HCT116 (cell line): Measurements from ENCODE around the gene FOXA1. TPM values are rescaled to one million over a fixed set of nuclear protein-coding genes. Genes with fewer than 3 reads are reported as not detected.
"Not testable (repeated sequence)": the region's sequence is repeated elsewhere in the genome, so short reads cannot be mapped to it uniquely, and the experiment has no call there.

ENCODE experiments used
- ATAC-seq: fragments of 200-7000 bp; cut with Tn5 transposase; 2 replicates; pipeline ENCODE4 v1.9.1; 2020; ENCODE audit warnings: mild to moderate bottlenecking, moderate library complexity
- BruUV-seq: library from RNA; stranded (reverse); fragments of 400-500 nt; replicated peaks from 2 replicates; lab custom pipeline; 2021; lab: Mats Ljungman, UMichigan
- CTCF ChIA-PET: fragments of 300-600 bp; sonication (Branson Sonifier 250); formaldehyde crosslinking; loops from one replicate; lab custom pipeline; 2021; ENCODE audit warnings: antibody characterized with exemption; lab: Charles Lee
- POLR2A ChIA-PET: fragments of 300-600, 350-600 bp; sonication (Branson Sonifier 250); formaldehyde crosslinking; loops from one replicate; lab custom pipeline; 2021; ENCODE audit warnings: antibody characterized with exemption; lab: Charles Lee
- RAD21 ChIA-PET, 2 experiments: fragments of 300-600 bp; sonication (Branson Sonifier 250); formaldehyde crosslinking; loops; one replicate each; lab custom pipeline; 2023; ENCODE audit warnings: low total read pairs in 2 of 2; ENCODE audit not compliant: uncharacterized antibody in 2 of 2, unreplicated experiment in 2 of 2, low non-redundant PET in 1 of 2; lab: Charles Lee
- DNase-seq: peaks from one replicate; pipeline ENCODE4 v3.0.0-alpha.2; 2010; ENCODE audit warnings: low read depth, low spot score
- H2AFZ ChIP-seq: fragments of 200-600 bp; shearing (Covaris generic), sonication (generic); 2 replicates; pipeline ENCODE4 v1.6.1; 2017; ENCODE audit warnings: low read depth, mixed run types, mixed read lengths, antibody characterized with exemption, low read length; ENCODE audit not compliant: poor library complexity, severe bottlenecking
- H3K27ac ChIP-seq: 2 replicates; pipeline ENCODE4 v1.5.1; 2012; ENCODE audit warnings: low read depth, low read length
- H3K27me3 ChIP-seq: fragments of 200-600 bp; sonication (generic); 2 replicates; pipeline ENCODE4 v1.6.1; 2016; ENCODE audit warnings: mixed run types, low read length, mixed read lengths; ENCODE audit not compliant: insufficient read depth
- H3K36me3 ChIP-seq, 2 experiments: fragments of 200-500 bp in 1 of 2; fragments of 200-600 bp in 1 of 2; sonication (Bioruptor generic) in 1 of 2; sonication (generic) in 1 of 2; 2 replicates each; pipeline versions ENCODE4 v1.5.1 to v1.6.1; 2014 to 2016; ENCODE audit warnings: low read length in 2 of 2, inconsistent platforms in 1 of 2, mixed read lengths in 1 of 2, mixed run types in 1 of 2; ENCODE audit not compliant: insufficient read depth in 2 of 2, control insufficient read depth in 1 of 2
- H3K4me1 ChIP-seq, 2 experiments: fragments of 200-600 bp in 1 of 2; sonication (generic) in 1 of 2; 2 replicates each; pipeline versions ENCODE4 v1.5.1 to v1.6.1; 2012 to 2017; ENCODE audit warnings: low read length in 2 of 2, inconsistent platforms in 1 of 2, mild to moderate bottlenecking in 1 of 2, mixed read lengths in 1 of 2, mixed run types in 1 of 2, moderate library complexity in 1 of 2; ENCODE audit not compliant: insufficient read depth in 2 of 2, control insufficient read depth in 1 of 2
- H3K4me2 ChIP-seq: fragments of 200-600 bp; sonication (generic); 2 replicates; pipeline ENCODE4 v1.6.1; 2017; ENCODE audit warnings: mixed run types, low read length, mixed read lengths
- H3K4me3 ChIP-seq, 2 experiments: fragments of 200-600 bp in 1 of 2; sonication (generic) in 1 of 2; replicated peaks in 1 of 2; 2 replicates each; pipeline ENCODE4 v1.5.1; 2011 to 2016; ENCODE audit warnings: low read length in 2 of 2, control low read depth in 1 of 2, low read depth in 1 of 2, mild to moderate bottlenecking in 1 of 2, mixed read lengths in 1 of 2, mixed run types in 1 of 2
- H3K79me2 ChIP-seq: fragments of 200-600 bp; sonication (generic); 2 replicates; pipeline ENCODE4 v1.6.1; 2017; ENCODE audit warnings: mild to moderate bottlenecking, mixed run types, low read length, moderate library complexity, mixed read lengths; ENCODE audit not compliant: insufficient read depth
- H3K9ac ChIP-seq: fragments of 200-600 bp; sonication (generic); 2 replicates; pipeline ENCODE4 v1.6.1; 2016; ENCODE audit warnings: low read length, mixed read lengths
- H3K9me2 ChIP-seq: fragments of 200-600 bp; sonication (generic), shearing (Covaris generic); 2 replicates; pipeline ENCODE4 v1.6.1; 2017; ENCODE audit warnings: mixed run types, mild to moderate bottlenecking, moderate library complexity; ENCODE audit not compliant: insufficient read depth
- H3K9me3 ChIP-seq, 2 experiments: fragments of 200-500 bp in 1 of 2; fragments of 200-600 bp in 1 of 2; sonication (Bioruptor generic) in 1 of 2; sonication (generic) in 1 of 2; 2 replicates each; pipeline ENCODE4 v1.6.1; 2014 to 2017; ENCODE audit warnings: low read length in 2 of 2, mixed read lengths in 2 of 2, inconsistent platforms in 1 of 2, low read depth in 1 of 2, mild to moderate bottlenecking in 1 of 2, mixed run types in 1 of 2, moderate library complexity in 1 of 2; ENCODE audit not compliant: control insufficient read depth in 1 of 2, insufficient read depth in 1 of 2
- H4K20me1 ChIP-seq: fragments of 200-600 bp; sonication (generic), shearing (Covaris generic); 2 replicates; pipeline ENCODE4 v1.6.1; 2017; ENCODE audit warnings: mixed run types, mild to moderate bottlenecking, moderate library complexity; ENCODE audit not compliant: insufficient read depth
- ATF3 ChIP-seq: IDR thresholded peaks from 2 replicates; pipeline ENCODE4 v1.6.1; 2012
- EGR1 ChIP-seq: IDR thresholded peaks from 2 replicates; pipeline ENCODE4 v1.6.1; 2012; ENCODE audit warnings: low read depth
- ELF1 ChIP-seq: IDR thresholded peaks from 2 replicates; pipeline ENCODE4 v1.6.1; 2012; ENCODE audit warnings: low read depth, borderline replicate concordance
- EZH2phosphoT487 ChIP-seq: fragments of 200-600 bp; IDR thresholded peaks from 2 replicates; pipeline ENCODE4 v1.6.1; 2018; ENCODE audit warnings: antibody characterized with exemption, borderline replicate concordance
- FOSL1 ChIP-seq: IDR thresholded peaks from 2 replicates; pipeline ENCODE4 v1.6.1; 2012; ENCODE audit warnings: low read depth
- POLR2A ChIP-seq: IDR thresholded peaks from 2 replicates; pipeline ENCODE4 v1.7.0; 2011; ENCODE audit warnings: borderline replicate concordance; ENCODE audit not compliant: insufficient read depth, insufficient read length; ENCODE audit errors: extremely low read depth
- POLR2AphosphoS5 ChIP-seq: IDR thresholded peaks from 2 replicates; pipeline ENCODE4 v1.6.1; 2011; ENCODE audit warnings: mild to moderate bottlenecking, low read depth, low read length, moderate library complexity
- RAD21 ChIP-seq: IDR thresholded peaks from 2 replicates; pipeline ENCODE4 v1.6.1; 2012; ENCODE audit warnings: low read depth, mild to moderate bottlenecking
- SIN3A ChIP-seq: IDR thresholded peaks from 2 replicates; pipeline ENCODE4 v1.6.1; 2012; ENCODE audit warnings: low read depth
- SP1 ChIP-seq: IDR thresholded peaks from 2 replicates; pipeline ENCODE4 v1.6.1; 2012; ENCODE audit warnings: low read depth
- SRF ChIP-seq: IDR thresholded peaks from 2 replicates; pipeline ENCODE4 v1.6.1; 2012; ENCODE audit warnings: low read depth
- TCF7L2 ChIP-seq: IDR thresholded peaks from 2 replicates; pipeline ENCODE4 v1.7.0; 2011; ENCODE audit warnings: borderline replicate concordance, inconsistent platforms; ENCODE audit not compliant: insufficient read depth, insufficient read length; ENCODE audit errors: extremely low read depth
- YY1 ChIP-seq: IDR thresholded peaks from 2 replicates; pipeline ENCODE4 v1.6.1; 2011; ENCODE audit warnings: low read length, low read depth, moderate library complexity, mild to moderate bottlenecking; ENCODE audit not compliant: insufficient replicate concordance; ENCODE audit errors: extremely low read depth
- ZFX ChIP-seq: fragments of 450-650 bp; IDR thresholded peaks from 2 replicates; pipeline ENCODE4 v1.6.1; 2017
- intact Hi-C: fragments of 100-400 bp; cut with micrococcal nuclease; formaldehyde crosslinking; loops from 2 replicates; pipeline ENCODE4 v1.10.0; 2022
- total RNA-seq: library from RNA; stranded (reverse); gene quantifications from one replicate; pipeline ENCODE4 v1.2.1, GENCODE V29; 2021; ENCODE audit not compliant: unreplicated experiment
- TF ChIP-seq, protein P1 (sequence below): IDR thresholded peaks from 2 replicates; pipeline ENCODE4 v1.6.1; 2012

Gene FOXA1
- total RNA-seq, 1 experiment from 2014 or later = 1.3 TPM

DNA sequence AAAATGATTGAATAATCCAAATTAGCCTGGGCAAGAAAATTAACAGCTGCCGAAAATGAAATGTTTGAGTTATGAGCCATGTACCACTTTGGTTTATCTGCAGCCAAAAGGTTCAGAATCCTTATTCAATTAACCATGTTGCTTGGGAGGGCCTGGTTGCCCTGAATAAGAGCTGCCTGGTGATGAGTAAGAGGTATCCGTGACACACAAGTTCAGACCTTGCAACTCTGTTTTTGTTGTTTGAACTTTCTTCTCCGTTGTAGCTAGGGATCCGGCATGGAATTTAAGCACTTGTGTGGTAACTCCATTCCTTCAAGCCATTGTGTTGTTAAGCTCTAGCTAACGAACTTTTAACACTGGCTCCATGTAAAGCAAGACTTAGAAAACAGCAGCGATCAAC, 35.7 kb downstream of the FOXA1 start:
- Histone ChIP-seq H4K20me1 (no peaks in the 10 kb centered on the region), H3K9me3 (no peaks in the 10 kb centered on the region), H3K4me1 (no peaks in the 10 kb centered on the region), H3K36me3 (no peaks in the 10 kb centered on the region), H3K9ac (no peak overlapping the region), H3K9me2 (no peaks in the 10 kb centered on the region), H3K4me2 (no peak overlapping the region), H3K79me2 (no peaks in the 10 kb centered on the region), H3K4me3 (no peak overlapping the region), H2AFZ (no peak overlapping the region), H3K27ac (no peak overlapping the region), H3K27me3 (no peaks in the 10 kb centered on the region)
- no peak for ATAC-seq
- intact Hi-C loops = no loop called here
- CTCF ChIA-PET = no interaction called here
- TF ChIP-seq ATF3 = no peak
- no peak for TF ChIP-seq ZFX
- TF ChIP-seq SP1 = no peak
- TF ChIP-seq SRF = no peak
- TF ChIP-seq FOSL1 = no peak
- TF ChIP-seq ELF1 = no peak
- TF ChIP-seq TCF7L2 = no peak
- no peak for TF ChIP-seq EGR1
- no peak for TF ChIP-seq YY1
- no TSS peak for BruUV-seq
- DNase-seq = no peak
- RAD21 ChIA-PET = no interaction called here
- POLR2A ChIA-PET = no interaction called here

- no peaks in the 10 kb centered on the region for H3K36me3 ChIP-seq
- RAD21 ChIA-PET = no interaction called here
- intact Hi-C loops = no loop called here
Observed at GRCh38 chr14:37558740-37559139, 36.3 kb downstream of the FOXA1 start.

GRCh38 chr14:37555596-37555995, 39.5 kb downstream of the FOXA1 start:
- H3K4me3 ChIP-seq, POLR2A ChIA-PET, H3K36me3 ChIP-seq, ATAC-seq, DNase-seq, H3K27ac ChIP-seq, H3K4me2 ChIP-seq, H2AFZ ChIP-seq, BruUV-seq, H3K9ac ChIP-seq, H3K9me2 ChIP-seq, H3K79me2 ChIP-seq, RAD21 ChIA-PET, H4K20me1 ChIP-seq, H3K4me1 ChIP-seq, CTCF ChIA-PET, intact Hi-C loops, H3K27me3 ChIP-seq, H3K9me3 ChIP-seq: not testable (repeated sequence)

More at GRCh38 chr14:37558740-37559139, 36.3 kb downstream of the FOXA1 start:
- POLR2A ChIA-PET = no interaction called here
- Histone ChIP-seq H3K4me1 (no peaks in the 10 kb centered on the region), H3K27ac (no peak overlapping the region), H3K27me3 (no peaks in the 10 kb centered on the region), H2AFZ (no peak overlapping the region), H4K20me1 (no peaks in the 10 kb centered on the region), H3K9me3 (no peaks in the 10 kb centered on the region), H3K4me2 (no peak overlapping the region), H3K4me3 (no peak overlapping the region), H3K9ac (no peak overlapping the region), H3K9me2 (no peaks in the 10 kb centered on the region), H3K79me2 (no peaks in the 10 kb centered on the region)
- DNase-seq (no peak), ATAC-seq (no peak)
- CTCF ChIA-PET = no interaction called here
- no TSS peak for BruUV-seq
- TF ChIP-seq SIN3A (no peak), POLR2AphosphoS5 (no peak), EZH2phosphoT487 (no peak), ELF1 (no peak), POLR2A (no peak), SP1 (no peak), ZFX (no peak), YY1 (no peak), SRF (no peak), RAD21 (no peak), ATF3 (no peak), EGR1 (no peak), TCF7L2 (no peak), FOSL1 (no peak)
- TF ChIP-seq, protein P1, sequence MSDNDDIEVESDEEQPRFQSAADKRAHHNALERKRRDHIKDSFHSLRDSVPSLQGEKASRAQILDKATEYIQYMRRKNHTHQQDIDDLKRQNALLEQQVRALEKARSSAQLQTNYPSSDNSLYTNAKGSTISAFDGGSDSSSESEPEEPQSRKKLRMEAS = no peak
